ACHN (cell line): ENCODE measurements around the gene TRABD2B.

Experiments used
- DNase-seq: peaks from one replicate; pipeline ENCODE4 v3.0.0-alpha.2; 2015
- in situ Hi-C: cut with HindIII; loops from 2 replicates; pipeline ENCODE4 v1.10.0; 2017; ENCODE audit warnings: low sequenced_read_pairs, low pct_ligation_motif_present, low pct_unique_long_range_greater_than_20kb

The TRABD2B gene

DNA sequence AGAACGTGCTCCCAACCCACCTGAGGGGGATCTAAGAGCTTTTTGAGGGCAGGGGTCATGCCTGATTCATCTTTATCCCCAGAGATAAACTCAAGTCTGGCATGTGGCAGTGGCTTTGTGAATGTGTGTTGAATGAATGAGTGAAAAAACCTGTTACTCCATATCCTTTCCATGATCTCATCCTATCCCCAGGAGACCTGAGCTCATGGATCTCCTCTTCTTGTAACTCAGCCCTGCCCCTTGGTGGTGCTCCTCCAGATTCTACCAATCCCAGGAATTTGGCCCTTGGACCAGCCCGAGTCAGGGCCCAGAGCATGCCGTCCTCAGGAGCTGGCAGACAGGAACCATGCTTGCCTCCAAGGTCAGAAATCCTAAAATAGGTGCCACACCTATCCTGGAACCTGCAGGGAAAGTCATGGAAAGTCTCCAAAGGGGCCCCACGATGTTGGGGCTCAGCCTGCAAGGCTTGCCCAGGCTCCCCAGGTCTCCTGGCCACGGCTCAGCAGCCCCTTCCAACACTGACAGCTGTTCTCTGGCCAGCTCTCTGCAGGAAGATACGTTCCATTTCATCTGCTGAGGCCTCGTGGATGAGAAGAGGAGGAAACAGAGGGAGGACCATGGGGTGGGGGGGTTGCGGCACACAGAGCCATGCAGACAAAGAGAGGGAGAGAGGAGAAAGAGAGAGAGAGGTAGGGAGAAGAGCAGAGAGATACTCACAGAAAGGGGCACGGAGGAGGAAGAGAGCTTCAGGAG is 214.6 kb downstream of the TRABD2B start:
- DNase-seq = no peak
- in situ Hi-C loops = no loop called here

DNA sequence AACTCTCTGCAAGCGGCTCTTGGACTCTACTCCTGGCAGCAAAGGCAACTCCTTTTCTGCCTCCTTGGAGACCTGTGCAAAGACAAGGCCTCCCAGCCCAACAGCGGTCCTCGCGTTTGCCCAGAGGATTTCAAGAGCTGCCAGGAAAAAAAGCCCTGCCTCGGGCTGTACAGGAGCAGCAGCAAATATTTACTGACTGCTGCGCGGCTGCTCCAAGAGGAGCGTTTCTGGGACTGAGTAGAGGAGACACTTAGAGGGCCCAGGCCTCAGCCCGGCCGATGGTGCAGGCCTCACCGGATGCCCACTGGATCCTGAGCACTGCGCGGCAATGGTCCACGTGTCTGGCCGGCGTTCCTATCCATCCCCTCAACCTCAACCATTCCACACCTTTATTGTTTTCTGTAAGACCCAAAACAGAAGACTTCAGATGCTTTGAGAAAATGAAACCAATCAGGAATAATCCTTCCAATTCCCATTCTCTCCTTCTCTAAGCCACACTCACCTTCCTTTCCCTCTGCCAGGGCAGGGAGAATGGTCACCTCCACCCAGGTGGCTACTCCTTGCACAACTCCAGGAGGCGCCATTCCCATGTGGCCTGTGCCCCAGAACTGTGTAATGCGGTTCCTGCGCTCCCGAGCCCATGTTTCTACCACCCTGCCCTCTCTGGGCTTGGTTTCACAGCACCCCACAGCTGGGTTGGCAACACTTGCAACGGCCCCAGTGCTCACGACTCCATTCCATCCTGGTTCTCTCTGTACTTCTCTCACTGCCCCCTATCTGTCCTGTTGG is 215.8 kb downstream of the TRABD2B start:
- DNase-seq = no peak
- in situ Hi-C loops = no loop called here

DNA sequence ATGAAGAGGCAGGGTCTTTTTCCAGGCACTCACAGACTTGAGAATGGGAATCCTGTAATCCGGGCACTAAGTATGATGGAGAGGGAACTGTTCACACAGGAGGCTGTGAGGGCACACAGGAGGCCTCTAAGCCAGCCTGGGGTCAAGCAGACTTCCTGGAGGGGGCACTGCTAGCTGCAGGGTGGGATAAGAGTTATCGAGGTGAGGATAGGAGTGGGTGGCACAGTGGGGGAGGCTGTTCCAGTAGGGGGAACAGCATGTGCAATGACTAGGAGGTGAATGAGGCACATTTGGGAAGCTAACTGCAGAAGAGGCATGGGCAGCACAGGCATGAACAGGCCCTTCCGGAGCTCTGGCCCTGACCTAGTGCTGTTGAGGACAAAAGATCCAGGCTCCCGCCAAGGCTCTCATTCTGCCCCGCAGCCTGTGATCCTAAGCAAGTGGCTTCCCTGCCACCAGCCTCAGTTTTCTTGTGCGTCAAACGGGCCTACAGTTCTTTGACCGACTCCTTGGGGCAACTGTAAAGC is 216.7 kb downstream of the TRABD2B start:
- in situ Hi-C loops = no loop called here
- peak; percentile 4 for DNase-seq

DNA sequence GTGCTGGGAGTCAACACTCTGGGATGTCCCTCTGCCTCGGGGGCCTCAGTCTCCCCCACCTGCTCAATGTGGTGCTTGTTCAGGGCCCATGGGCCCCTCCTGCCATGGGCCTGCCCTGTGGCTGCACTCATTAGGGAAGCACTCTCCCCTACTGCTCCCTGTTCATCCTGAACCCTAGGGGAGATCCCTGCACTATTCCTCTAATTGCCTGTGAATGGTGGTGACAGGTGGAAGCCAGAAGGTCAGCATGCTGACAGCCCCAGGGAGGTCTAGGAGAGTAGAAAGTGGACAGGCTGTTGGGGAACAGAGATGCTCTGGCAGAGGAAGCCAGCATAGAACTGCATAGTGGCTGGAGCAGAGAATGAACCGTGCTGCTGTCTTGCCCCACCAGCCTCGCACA is 217.6 kb downstream of the TRABD2B start:
- no peak for DNase-seq
- in situ Hi-C loops = no loop called here

DNA sequence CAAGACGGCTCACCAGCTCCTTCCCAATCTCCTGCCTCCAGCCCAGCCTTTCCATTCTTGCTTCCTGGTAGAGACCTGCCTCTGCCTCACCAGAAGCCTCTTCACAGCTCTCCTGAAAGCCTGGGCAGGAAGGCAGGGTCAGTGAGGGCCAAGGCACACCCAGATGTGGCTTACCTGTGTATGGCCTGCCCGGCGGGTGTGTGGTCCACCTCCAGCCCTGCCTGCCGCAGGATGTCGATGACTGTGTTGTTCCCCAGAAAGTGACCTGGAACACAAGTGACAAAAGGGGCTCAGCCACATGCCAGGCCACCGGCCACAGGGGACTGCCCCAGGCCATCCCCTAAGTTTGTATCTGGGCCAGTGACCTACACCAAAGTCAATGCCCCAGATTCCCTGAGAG is 218.9 kb downstream of the TRABD2B start:
- DNase-seq = no peak
- in situ Hi-C loops = no loop called here

DNA sequence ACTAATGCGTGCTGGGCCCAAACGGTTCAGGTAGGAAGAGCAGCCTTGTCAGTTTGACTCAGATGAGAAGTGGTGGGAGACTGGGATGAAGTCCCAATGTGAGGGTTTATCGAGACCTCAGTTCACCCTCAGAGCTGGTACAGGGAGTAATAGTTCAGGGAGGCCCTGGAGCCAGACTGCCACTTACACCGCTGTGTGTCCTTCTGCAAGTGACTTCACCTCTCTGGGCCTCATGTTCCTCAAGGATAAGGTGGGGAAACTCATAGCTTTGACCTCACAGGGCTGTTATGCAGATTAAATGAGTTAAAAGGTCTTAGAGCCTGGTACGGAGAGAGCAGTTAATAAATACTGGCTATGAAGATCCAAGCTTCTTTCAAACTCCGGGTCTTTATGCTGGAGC is 219.9 kb downstream of the TRABD2B start:
- in situ Hi-C loops = no loop called here

DNA sequence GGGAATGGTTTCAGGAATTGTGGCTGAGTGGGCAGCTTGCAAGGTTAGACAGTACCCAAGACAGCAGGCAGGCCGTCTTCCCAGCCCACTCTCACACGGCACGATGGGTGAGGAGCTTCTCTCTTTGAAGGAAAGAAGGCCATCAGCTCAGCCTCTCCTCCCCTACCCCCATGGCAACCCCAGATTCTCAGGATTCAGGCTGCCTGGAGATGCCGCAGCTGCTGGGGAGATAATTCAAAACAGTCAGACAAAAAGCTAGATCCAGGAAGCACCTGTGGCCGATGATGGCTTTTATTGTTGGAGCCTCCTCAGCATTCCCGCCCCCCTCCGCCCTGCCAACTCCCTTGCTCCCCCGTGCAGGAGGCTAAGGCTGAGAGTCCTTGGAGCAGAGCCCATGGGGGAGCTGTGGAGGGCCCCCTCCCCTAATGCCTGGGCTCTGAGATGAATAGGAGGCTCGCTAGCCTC is 220.5 kb downstream of the TRABD2B start:
- in situ Hi-C loops = no loop called here
- no peak for DNase-seq

More for the DNA sequence above, 219.9 kb downstream of the TRABD2B start:
- no peak for DNase-seq

DNA sequence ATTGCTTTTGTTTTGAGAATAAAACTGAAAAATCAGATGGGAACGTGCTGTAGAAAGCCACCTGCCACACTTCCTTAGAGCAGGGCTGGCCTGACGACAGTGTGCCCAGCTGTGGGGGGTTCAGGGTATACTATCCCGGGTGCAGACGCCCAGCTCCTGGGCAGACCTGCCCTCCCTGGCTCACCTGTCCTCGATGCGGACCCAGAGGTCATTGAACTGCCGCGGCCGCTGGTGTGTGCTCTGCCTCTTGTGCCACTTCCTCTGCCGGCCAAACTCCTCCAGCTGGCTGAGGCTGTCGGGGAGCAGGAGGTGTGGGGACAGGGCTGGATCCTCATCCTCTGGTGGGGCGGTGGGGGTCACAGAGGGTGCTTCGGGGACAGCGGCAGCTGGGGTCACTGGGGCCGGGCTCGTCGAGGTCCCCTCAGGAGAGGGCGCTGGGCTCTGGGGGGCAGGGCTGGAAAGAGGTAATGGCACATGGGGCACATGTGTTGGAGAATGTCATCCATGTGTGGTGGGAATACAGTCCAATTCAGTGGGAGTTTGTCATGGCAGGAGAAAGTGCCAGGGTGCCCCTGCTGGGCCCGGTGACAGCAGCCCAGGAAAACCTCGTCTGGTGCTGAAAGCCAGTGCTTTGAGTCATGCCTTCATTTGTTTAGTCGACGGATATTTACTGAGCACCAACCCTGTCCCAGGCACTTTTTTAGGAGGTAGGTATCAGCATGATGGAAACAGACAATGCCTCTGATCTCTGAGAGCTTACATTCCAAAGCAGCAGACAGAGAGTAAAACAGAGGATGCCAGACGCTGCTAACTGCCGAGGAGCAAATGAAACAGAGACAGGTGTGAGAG is 222.0 kb downstream of the TRABD2B start:
- DNase-seq = no peak
- in situ Hi-C loops = no loop called here

DNA sequence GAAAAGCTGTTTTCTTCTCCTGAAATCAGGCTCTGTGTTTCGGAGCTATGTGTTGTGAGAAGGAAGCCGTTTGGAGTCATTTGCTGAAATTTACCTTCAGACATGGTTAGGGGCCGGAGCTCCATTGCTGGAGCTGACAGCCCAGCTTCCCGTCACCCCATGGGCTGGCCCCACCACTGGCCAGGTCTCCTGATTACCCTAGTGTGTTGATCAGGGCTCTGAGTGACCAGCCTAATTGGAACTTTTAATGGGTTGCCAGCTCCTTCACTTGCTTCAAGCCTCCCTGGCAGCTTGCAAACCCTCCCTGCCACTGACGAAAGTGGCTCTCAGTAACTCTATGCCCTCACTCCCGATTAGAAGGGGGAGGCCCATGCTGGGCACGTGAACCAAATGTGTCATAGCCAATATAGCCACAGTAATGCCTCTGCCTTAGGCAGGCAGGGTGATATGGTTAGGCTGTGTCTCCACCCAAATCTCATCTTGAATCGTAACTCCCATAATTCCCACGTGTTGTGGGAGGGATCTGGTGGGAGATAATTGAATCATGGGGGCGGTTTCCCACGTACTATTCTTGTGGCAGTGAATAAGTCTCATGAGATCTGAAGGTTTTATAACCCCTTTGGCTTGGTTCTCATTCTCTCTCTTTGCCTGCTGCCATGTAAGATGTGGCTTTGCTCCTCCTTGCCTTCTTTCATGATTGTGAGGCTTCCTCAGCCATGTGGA is 224.1 kb downstream of the TRABD2B start:
- in situ Hi-C loops = no loop called here
- no peak for DNase-seq

DNA sequence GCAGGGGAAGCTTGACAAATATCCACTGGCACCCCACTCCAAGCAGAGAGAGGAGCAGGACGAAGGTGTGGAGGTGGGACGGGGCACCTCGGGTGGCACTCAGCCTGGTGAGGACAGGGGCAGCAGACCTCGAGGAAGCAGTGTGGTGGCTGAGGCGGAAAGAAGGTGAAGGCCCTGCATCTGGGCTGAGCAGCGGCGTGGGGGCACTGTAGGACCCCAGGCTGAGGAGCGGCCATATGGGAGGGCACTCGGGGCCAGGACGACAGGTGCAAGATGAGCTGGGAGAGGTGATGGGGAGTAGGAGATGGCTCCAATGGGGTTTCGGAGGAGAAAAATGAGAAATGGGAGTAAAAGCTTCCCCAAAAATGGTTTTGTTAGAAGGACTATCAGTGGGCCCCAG is 224.9 kb downstream of the TRABD2B start:
- in situ Hi-C loops = no loop called here
- DNase-seq = no peak

DNA sequence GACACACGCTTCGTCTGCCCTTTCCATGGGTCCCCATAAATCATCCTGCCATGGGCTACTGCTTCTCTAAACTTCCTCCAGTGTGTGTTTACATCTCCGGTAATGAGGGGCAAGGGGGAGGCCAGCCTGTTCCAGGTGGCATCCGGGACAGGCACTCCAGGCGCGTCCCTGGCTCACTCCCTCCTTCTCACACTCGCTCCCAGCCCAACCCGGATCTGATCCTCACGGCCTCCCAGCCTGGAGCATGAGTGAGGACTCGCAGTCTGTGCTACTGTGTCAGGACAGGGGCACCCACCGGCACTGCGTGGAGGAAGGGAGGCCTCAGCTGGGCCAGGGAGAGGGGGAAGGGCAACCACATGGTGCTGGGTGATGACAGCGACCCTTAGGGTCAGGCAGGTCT is 225.4 kb downstream of the TRABD2B start:
- in situ Hi-C loops = no loop called here
- DNase-seq = no peak

DNA sequence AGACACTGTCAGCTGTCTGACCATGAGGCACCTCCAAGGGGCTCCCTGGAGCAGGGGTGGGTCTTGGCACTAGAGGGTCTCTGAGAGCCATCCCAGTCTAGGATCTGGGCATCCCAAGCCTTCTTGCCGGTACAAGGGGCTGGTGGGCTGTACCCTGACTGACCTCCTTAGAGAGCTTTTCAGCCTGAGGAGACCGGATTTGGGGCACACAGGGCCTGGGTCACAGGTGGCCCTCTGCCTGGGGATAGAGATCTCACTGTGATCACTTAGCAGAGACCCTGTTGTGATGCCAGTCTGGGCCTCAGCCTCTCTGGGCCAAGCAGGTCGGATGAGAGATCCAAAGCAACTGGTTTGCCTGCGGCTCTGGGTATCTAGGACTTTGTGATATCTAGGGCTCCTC is 227.2 kb downstream of the TRABD2B start:
- no peak for DNase-seq
- in situ Hi-C loops = no loop called here

DNA sequence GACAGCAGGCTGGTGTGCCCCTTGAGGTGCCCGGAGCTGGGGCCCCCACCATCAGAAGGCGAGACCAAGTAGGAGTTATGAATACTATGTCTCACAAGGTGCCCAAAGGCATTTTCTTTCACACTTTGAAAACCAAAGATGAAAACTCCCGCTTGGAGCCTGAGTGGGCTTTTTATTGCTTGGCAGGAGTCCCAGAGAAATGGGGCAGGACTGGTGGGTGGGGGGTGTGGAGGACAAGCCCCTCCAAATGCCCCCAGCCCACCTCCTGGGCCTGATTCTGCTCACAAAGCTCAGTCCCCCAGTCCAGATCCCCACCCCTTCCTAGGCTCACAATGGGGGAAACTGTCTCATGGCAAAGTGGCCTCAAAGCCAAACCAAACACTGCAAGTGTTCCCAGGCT is 227.9 kb downstream of the TRABD2B start:
- in situ Hi-C loops = no loop called here

DNA sequence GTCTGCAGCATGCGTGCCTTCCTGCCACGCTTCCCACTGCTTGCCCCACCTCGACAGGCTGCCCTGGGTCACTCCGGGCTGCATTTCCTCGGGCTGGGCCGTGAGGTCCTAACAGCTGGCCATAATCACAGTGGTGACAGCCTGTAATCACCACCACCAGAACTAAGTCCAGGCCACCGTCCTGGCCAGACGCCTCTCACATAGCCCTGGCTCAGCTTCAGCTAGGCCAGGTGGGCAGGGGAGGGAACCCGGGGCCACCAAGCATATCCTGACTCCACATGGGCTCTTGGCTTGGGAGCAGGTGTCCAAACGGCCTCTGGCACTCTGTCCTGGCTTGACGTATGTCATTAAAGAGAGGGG is 229.5 kb downstream of the TRABD2B start:
- in situ Hi-C loops = no loop called here

More for the DNA sequence above, 227.9 kb downstream of the TRABD2B start:
- DNase-seq = no peak

DNA sequence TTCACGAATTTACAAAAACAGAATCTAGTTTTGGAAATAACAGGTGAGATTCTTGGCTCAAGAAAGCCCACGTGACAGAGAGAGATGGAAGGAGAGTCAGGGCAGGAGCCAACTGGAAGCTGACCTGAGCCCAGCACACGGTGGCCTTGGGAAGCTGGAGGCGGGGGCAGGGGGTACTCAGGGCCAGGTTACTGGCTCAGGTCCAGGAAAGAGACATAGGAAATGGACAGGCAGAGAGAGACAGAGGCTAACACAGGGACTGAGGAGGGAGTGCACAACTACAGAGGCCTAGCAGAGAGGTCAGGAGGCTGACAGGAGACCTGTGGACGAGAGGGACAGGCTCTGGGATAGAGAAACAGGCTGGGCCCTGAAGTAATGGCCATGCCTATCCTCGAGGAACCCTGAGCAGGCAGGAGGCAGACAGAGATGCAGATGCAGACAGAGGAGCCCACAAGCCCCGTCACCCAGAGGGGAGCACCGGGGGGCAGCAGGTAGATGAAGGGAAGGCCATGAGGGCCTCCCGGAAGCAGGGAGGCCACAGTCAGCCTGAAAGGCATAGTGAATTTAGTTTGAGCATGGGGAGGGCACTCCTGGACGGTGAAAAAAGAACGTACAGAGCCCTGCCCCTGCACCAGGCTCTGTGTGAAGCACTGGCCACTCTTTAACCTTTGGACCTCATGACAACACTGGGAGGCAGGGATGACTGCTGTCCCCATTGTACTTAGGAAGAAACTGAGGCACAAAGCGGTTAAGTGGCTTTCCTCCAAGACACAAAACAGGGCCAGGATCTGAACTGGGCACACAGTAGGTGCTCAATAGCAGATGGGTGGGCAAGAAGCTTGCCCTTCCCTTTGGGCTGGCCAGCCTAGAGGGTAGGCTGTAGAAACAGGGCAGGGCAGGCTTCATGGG is 230.1 kb downstream of the TRABD2B start:
- in situ Hi-C loops = no loop called here

More for the DNA sequence above, 229.5 kb downstream of the TRABD2B start:
- no peak for DNase-seq

DNA sequence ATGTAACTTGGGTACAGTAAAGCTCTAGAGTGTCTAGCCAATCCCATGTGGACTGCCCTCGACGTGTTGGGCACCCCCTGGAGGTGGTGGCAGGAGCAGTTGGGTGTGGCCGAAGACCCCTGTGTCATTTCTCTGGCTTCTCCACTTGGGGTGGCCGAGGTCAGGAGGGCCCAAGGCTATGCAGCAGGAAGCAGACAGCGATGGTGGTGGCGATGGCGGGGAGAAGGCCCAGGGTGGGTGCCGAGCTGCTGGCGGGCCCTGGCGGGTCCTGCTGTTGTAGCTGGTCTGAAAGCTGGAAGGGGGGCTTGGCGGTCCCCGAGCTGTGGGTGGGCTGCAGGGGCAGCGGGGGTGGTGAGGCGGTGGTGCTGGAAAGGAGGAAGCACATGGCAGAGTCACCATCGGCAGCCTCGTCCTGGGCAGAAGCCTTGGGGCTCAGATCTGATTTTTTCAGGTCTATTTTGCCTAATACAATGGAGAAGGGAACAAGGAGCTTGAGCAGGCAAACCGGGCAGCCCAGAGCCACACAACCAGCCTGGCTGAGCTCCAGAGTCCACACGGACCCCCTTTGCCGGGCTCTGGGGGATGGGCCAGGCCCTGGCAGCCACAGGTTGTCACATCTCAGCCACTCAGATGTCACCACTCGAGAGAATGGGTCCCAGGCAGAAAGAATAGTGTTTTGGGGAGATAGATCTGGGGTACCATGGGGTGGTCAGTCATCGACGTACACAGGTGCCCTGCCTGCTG is 231.3 kb downstream of the TRABD2B start:
- in situ Hi-C loops = no loop called here

More for the DNA sequence above, 230.1 kb downstream of the TRABD2B start:
- no peak for DNase-seq

DNA sequence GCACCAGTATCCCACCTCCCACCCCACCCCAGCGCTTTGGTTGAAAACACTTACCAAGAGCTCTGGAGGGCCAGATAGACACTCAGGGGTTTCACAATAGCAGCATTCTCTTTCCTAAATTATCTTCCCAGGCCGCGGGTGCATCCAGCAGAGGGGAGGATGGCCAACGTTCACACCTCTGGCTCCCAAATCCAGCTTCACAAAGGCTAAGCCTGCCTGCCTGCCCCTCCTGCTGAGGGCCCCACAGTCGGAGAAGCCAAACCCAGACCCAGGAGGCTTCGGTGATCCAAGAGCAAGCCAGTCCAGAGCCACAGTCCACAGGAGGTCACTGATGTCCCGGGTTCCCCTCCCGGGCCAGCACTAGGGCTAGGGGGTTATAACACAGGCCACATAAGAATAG is 231.9 kb downstream of the TRABD2B start:
- no peak for DNase-seq
- in situ Hi-C loops = no loop called here

More for the DNA sequence above, 231.3 kb downstream of the TRABD2B start:
- no peak for DNase-seq
